ENCODE results near the gene SLC22A23.

Gene SLC22A23

GRCh38 chr6:3456898-3457709, at the start of gene SLC22A23:
Gene SLC22A23, minus strand, starts transcription at chr6:3457050. Its CDS starts 491 bp downstream, at chr6:3456559.
- peak; percentile 77 for DNase-seq

GRCh38 chr6:3506200-3506599, 49.4 kb upstream of the SLC22A23 start:
- DNase-seq, result no peak

- DNase-seq, result no peak
Measured at GRCh38 chr6:3504938-3505805, 48.3 kb upstream of the SLC22A23 start.

GRCh38 chr6:3504354-3504753, 47.5 kb upstream of the SLC22A23 start:
- no peak for DNase-seq

GRCh38 chr6:3501826-3502500, 45.1 kb upstream of the SLC22A23 start:
- DNase-seq, result no peak

GRCh38 chr6:3500262-3501014, 43.6 kb upstream of the SLC22A23 start:
- DNase-seq, result no peak

GRCh38 chr6:3499603-3500002, 42.8 kb upstream of the SLC22A23 start:
- no peak for DNase-seq

- DNase-seq, result no peak
Measured at GRCh38 chr6:3496395-3496794, 39.5 kb upstream of the SLC22A23 start.

GRCh38 chr6:3494391-3495100, 37.7 kb upstream of the SLC22A23 start:
- DNase-seq, result no peak

GRCh38 chr6:3490625-3490980, 33.8 kb upstream of the SLC22A23 start:
- no peak for DNase-seq

- DNase-seq, result no peak
Measured at GRCh38 chr6:3489961-3490624, 33.2 kb upstream of the SLC22A23 start.

- no peak for DNase-seq
Measured at GRCh38 chr6:3489027-3489757, 32.3 kb upstream of the SLC22A23 start.

GRCh38 chr6:3484946-3485345, 28.1 kb upstream of the SLC22A23 start:
- DNase-seq, result no peak

GRCh38 chr6:3484192-3484591, 27.3 kb upstream of the SLC22A23 start:
- no peak for DNase-seq

- no peak for DNase-seq
Measured at GRCh38 chr6:3483675-3484074, 26.8 kb upstream of the SLC22A23 start.

GRCh38 chr6:3482869-3483268, 26.0 kb upstream of the SLC22A23 start:
- DNase-seq, result no peak

- DNase-seq, result no peak
Measured at GRCh38 chr6:3481640-3482039, 24.8 kb upstream of the SLC22A23 start.

- no peak for DNase-seq
Measured at GRCh38 chr6:3480009-3480408, 23.2 kb upstream of the SLC22A23 start.

- no peak for DNase-seq
Measured at GRCh38 chr6:3473773-3474172, 16.9 kb upstream of the SLC22A23 start.

GRCh38 chr6:3471711-3472110, 14.9 kb upstream of the SLC22A23 start:
- no peak for DNase-seq

GRCh38 chr6:3471286-3471685, 14.4 kb upstream of the SLC22A23 start:
- DNase-seq, result no peak
